NCI-H1417 treated with DMSO at 0.1 percent for 48 hours (cell line): Measurements from ENCODE around the gene NCKAP5.

Experiments used
- DNase-seq: peaks from one replicate; lab custom pipeline; 2025; lab: John Stamatoyannopoulos, UW

Gene NCKAP5

GRCh38 chr2:132752421-132753206 lies 815.6 kb downstream of the NCKAP5 start:
- no peak for DNase-seq

GRCh38 chr2:132751836-132752235 lies 816.4 kb downstream of the NCKAP5 start:
- no peak for DNase-seq

- no peak for DNase-seq
Observed at GRCh38 chr2:132750606-132751005, 817.7 kb downstream of the NCKAP5 start.

- DNase-seq: no peak
Observed at GRCh38 chr2:132747046-132747445, 821.2 kb downstream of the NCKAP5 start.

- no peak for DNase-seq
Observed at GRCh38 chr2:132741754-132742153, 826.5 kb downstream of the NCKAP5 start.

GRCh38 chr2:132740081-132740720 lies 828.1 kb downstream of the NCKAP5 start:
- no peak for DNase-seq

GRCh38 chr2:132738223-132738622 lies 830.0 kb downstream of the NCKAP5 start:
- no peak for DNase-seq

GRCh38 chr2:132736059-132736458 lies 832.2 kb downstream of the NCKAP5 start:
- no peak for DNase-seq

GRCh38 chr2:132734961-132735360 lies 833.3 kb downstream of the NCKAP5 start:
- no peak for DNase-seq

- DNase-seq: no peak
Observed at GRCh38 chr2:132733094-132733493, 835.2 kb downstream of the NCKAP5 start.

GRCh38 chr2:132732694-132733093 lies 835.6 kb downstream of the NCKAP5 start:
- no peak for DNase-seq

- DNase-seq: no peak
Observed at GRCh38 chr2:132731441-132731840, 836.8 kb downstream of the NCKAP5 start.

GRCh38 chr2:132730611-132731010 lies 837.7 kb downstream of the NCKAP5 start:
- no peak for DNase-seq

GRCh38 chr2:132729522-132729921 lies 838.7 kb downstream of the NCKAP5 start:
- DNase-seq: no peak

- DNase-seq: no peak
Observed at GRCh38 chr2:132726155-132726554, 842.1 kb downstream of the NCKAP5 start.

GRCh38 chr2:132725748-132726147 lies 842.5 kb downstream of the NCKAP5 start:
- no peak for DNase-seq

GRCh38 chr2:132725148-132725547 lies 843.1 kb downstream of the NCKAP5 start:
- no peak for DNase-seq

- DNase-seq: no peak
Observed at GRCh38 chr2:132721938-132722337, 846.3 kb downstream of the NCKAP5 start.

GRCh38 chr2:132720393-132720792 lies 847.9 kb downstream of the NCKAP5 start:
- DNase-seq: no peak

GRCh38 chr2:132719480-132719879 lies 848.8 kb downstream of the NCKAP5 start:
- DNase-seq: no peak

GRCh38 chr2:132716954-132717353 lies 851.3 kb downstream of the NCKAP5 start:
- no peak for DNase-seq

GRCh38 chr2:132715386-132716351 lies 852.6 kb downstream of the NCKAP5 start:
- DNase-seq: no peak
